ENCODE data around the gene LRP2. TPM values are rescaled to one million over a fixed set of nuclear protein-coding genes. Genes with fewer than 3 reads are reported as not detected.

The LRP2 gene
- total and polyA plus RNA-seq, 10 of the 15 experiments (the other 5 are each of a cell fraction or from before 2014, with no cell fraction given) = 0.01 to 0.19 (median 0.06) TPM; not detected in 5

GRCh38 chr2:169280502-169280901 lies 81.8 kb downstream of the LRP2 start:
- intact Hi-C loops (cut with micrococcal nuclease; ENCODE audit: unreplicated experiment) (no loop called here), in situ Hi-C loops (cut with MboI) (no loop called here)
- ChIA-PET SMC1A (ENCODE audit: uncharacterized antibody, unreplicated experiment) (no interaction called here), POLR2A (no interaction called here), CTCF (no interaction called here), RAD21 (ENCODE audit: unreplicated experiment) (no interaction called here)
- Histone ChIP-seq H3K4me3 (no peak overlapping the region), H3K27ac (ENCODE audit: control insufficient read depth, insufficient read depth) (no peak overlapping the region), H2AFZ (ENCODE audit: control insufficient read depth, low read depth, low read length) (no peak overlapping the region), H3K9ac (ENCODE audit: control insufficient read depth, insufficient read depth, low read length) (no peak overlapping the region), H3K9me3 (replicated peaks; ENCODE audit: control insufficient read depth, insufficient read depth, low read length) (no peaks in the 10 kb centered on the region), H3K27me3 (replicated peaks in 1 of 2; ENCODE audit: control insufficient read depth in 2 of 2, insufficient read depth in 2 of 2, low read length in 1 of 2) (no peaks in the 10 kb centered on the region), H3K4me1 (ENCODE audit: control insufficient read depth, insufficient read depth, low read length) (no peaks in the 10 kb centered on the region), H3K4me2 (ENCODE audit: control insufficient read depth, insufficient read depth) (no peak overlapping the region), H3K36me3 (ENCODE audit: control insufficient read depth in 2 of 2, insufficient read depth in 2 of 2, low read length in 1 of 2) (no peaks in the 10 kb centered on the region), H3K79me2 (ENCODE audit: control insufficient read depth, insufficient read depth, low read length) (no peaks in the 10 kb centered on the region), H4K20me1 (ENCODE audit: control insufficient read depth, insufficient read depth) (no peaks in the 10 kb centered on the region)
- BruUV-seq (replicated peaks) = no TSS peak
- no peak for FAIRE-seq
- WGBS (ENCODE audit: insufficient coverage, insufficient replicate concordance, low lambda C conversion rate, missing lambda C conversion rate) = 49% methylated on average over 4 of the region's 4 CpGs
- no peak for ATAC-seq
- no peak for DNase-seq (ENCODE audit: low read depth, low spot score)
- TF ChIP-seq RB1 (IDR thresholded peaks at IDR 0.05; ENCODE audit: borderline replicate concordance) (no peak), REST (IDR thresholded peaks at IDR 0.05; ENCODE audit: low read depth, low read length) (no peak), DPF2 (IDR thresholded peaks at IDR 0.05) (no peak), TARDBP (IDR thresholded peaks at IDR 0.05; ENCODE audit: borderline replicate concordance) (no peak), SP1 (IDR thresholded peaks at IDR 0.05; ENCODE audit: low read depth, low read length) (no peak), STAT3 (IDR thresholded peaks at IDR 0.05; ENCODE audit: low read depth, low read length) (no peak), RAD21 (IDR thresholded peaks at IDR 0.05; ENCODE audit: insufficient read depth, low read depth, low read length) (no peak), BACH1 (IDR thresholded peaks at IDR 0.05; ENCODE audit: borderline replicate concordance) (no peak), YY1 (IDR thresholded peaks at IDR 0.05; ENCODE audit: low read depth, low read length) (no peak), ZBED1 (IDR thresholded peaks at IDR 0.05; ENCODE audit: borderline replicate concordance) (no peak), FOXM1 (IDR thresholded peaks at IDR 0.05; ENCODE audit: low read depth, low read length) (no peak), POLR2A (IDR thresholded peaks at IDR 0.05; ENCODE audit: low read depth, low read length) (no peak), SPI1 (IDR thresholded peaks at IDR 0.05; ENCODE audit: borderline replicate concordance, insufficient read depth, low read depth, low read length) (no peak), RBBP5 (conservative IDR thresholded peaks at IDR 0.05) (no peak), RELA (IDR thresholded peaks at IDR 0.05; ENCODE audit: borderline replicate concordance, partially characterized antibody) (no peak), ZZZ3 (IDR thresholded peaks at IDR 0.05; ENCODE audit: control insufficient read depth, insufficient read length, low read depth) (no peak), KAT2A (conservative IDR thresholded peaks at IDR 0.05; ENCODE audit: control insufficient read depth, low read depth, low read length) (no peak), PBX3 (IDR thresholded peaks at IDR 0.05; ENCODE audit: insufficient replicate concordance, low read depth, low read length) (no peak)
- TF ChIP-seq, protein P1, sequence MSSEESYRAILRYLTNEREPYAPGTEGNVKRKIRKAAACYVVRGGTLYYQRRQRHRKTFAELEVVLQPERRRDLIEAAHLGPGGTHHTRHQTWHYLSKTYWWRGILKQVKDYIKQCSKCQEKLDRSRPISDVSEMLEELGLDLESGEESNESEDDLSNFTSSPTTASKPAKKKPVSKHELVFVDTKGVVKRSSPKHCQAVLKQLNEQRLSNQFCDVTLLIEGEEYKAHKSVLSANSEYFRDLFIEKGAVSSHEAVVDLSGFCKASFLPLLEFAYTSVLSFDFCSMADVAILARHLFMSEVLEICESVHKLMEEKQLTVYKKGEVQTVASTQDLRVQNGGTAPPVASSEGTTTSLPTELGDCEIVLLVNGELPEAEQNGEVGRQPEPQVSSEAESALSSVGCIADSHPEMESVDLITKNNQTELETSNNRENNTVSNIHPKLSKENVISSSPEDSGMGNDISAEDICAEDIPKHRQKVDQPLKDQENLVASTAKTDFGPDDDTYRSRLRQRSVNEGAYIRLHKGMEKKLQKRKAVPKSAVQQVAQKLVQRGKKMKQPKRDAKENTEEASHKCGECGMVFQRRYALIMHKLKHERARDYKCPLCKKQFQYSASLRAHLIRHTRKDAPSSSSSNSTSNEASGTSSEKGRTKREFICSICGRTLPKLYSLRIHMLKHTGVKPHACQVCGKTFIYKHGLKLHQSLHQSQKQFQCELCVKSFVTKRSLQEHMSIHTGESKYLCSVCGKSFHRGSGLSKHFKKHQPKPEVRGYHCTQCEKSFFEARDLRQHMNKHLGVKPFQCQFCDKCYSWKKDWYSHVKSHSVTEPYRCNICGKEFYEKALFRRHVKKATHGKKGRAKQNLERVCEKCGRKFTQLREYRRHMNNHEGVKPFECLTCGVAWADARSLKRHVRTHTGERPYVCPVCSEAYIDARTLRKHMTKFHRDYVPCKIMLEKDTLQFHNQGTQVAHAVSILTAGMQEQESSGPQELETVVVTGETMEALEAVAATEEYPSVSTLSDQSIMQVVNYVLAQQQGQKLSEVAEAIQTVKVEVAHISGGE (CRISPR knock-in tag; IDR thresholded peaks at IDR 0.05) = no peak

Data from GM12878 (cell line).